ENCODE measurements around the gene DDX56.

The DDX56 gene

GRCh38 chr7:44548893-44549292 lies 24.8 kb downstream of the DDX56 start:
- no peak overlapping the region for H3K27ac ChIP-seq (ENCODE audit: low read depth in 2 of 2, low read length in 2 of 2)
- H3K4me3 ChIP-seq (ENCODE audit: low read length in 2 of 2), result no peak overlapping the region
- H3K36me3 ChIP-seq (ENCODE audit: control insufficient read depth in 2 of 2, insufficient read depth in 2 of 2, low read length in 2 of 2), result no peaks in the 10 kb centered on the region
- H3K9ac ChIP-seq (ENCODE audit: low read depth in 1 of 2, low read length in 2 of 2), result no peak overlapping the region
- no peaks in the 10 kb centered on the region for H3K27me3 ChIP-seq (ENCODE audit: control insufficient read depth in 2 of 2, insufficient read depth in 2 of 2, low read length in 2 of 2)
- H3K4me1 ChIP-seq (ENCODE audit: control insufficient read depth in 2 of 2, insufficient read depth in 2 of 2, low read length in 2 of 2), result no peaks in the 10 kb centered on the region
- no peaks in the 10 kb centered on the region for H3K9me3 ChIP-seq (ENCODE audit: control insufficient read depth in 2 of 2, low read length in 2 of 2)

- Histone ChIP-seq H3K9ac (ENCODE audit: low read depth in 1 of 2, low read length in 2 of 2) (peak overlapping the region in 1 of 2 donors; percentile 18), H3K27ac (ENCODE audit: low read depth in 2 of 2, low read length in 2 of 2) (no peak overlapping the region)
Observed at GRCh38 chr7:44547536-44548231, 26.0 kb downstream of the DDX56 start.

GRCh38 chr7:44541876-44542610 lies 31.7 kb downstream of the DDX56 start:
- Histone ChIP-seq H3K36me3 (ENCODE audit: control insufficient read depth in 2 of 2, insufficient read depth in 2 of 2, low read length in 2 of 2) (no peaks in the 10 kb centered on the region), H3K9me3 (ENCODE audit: control insufficient read depth in 2 of 2, low read length in 2 of 2) (no peaks in the 10 kb centered on the region), H3K9ac (ENCODE audit: low read depth in 1 of 2, low read length in 2 of 2) (no peak overlapping the region), H3K27ac (ENCODE audit: low read depth in 2 of 2, low read length in 2 of 2) (no peak overlapping the region), H3K4me1 (ENCODE audit: control insufficient read depth in 2 of 2, insufficient read depth in 2 of 2, low read length in 2 of 2) (no peaks in the 10 kb centered on the region), H3K27me3 (ENCODE audit: control insufficient read depth in 2 of 2, insufficient read depth in 2 of 2, low read length in 2 of 2) (no peaks in the 10 kb centered on the region), H3K4me3 (ENCODE audit: low read length in 2 of 2) (no peak overlapping the region)

More at GRCh38 chr7:44547536-44548231, 26.0 kb downstream of the DDX56 start:
- Histone ChIP-seq H3K4me3 (ENCODE audit: low read length in 2 of 2) (no peak overlapping the region), H3K27me3 (ENCODE audit: control insufficient read depth in 2 of 2, insufficient read depth in 2 of 2, low read length in 2 of 2) (no peaks in the 10 kb centered on the region), H3K4me1 (ENCODE audit: control insufficient read depth in 2 of 2, insufficient read depth in 2 of 2, low read length in 2 of 2) (no peaks in the 10 kb centered on the region), H3K36me3 (ENCODE audit: control insufficient read depth in 2 of 2, insufficient read depth in 2 of 2, low read length in 2 of 2) (no peaks in the 10 kb centered on the region), H3K9me3 (ENCODE audit: control insufficient read depth in 2 of 2, low read length in 2 of 2) (no peaks in the 10 kb centered on the region)

GRCh38 chr7:44541028-44541869 lies 32.5 kb downstream of the DDX56 start, which contains the start of gene NPC1L1:
Gene NPC1L1 (minus strand): TSS chr7:44541330. CDS start chr7:44541259, 71 bp downstream.
- H3K9ac ChIP-seq (ENCODE audit: low read depth in 1 of 2, low read length in 2 of 2), result no peak within 1 kb of the TSS
- no peak within 1 kb of the TSS for H3K27ac ChIP-seq (ENCODE audit: low read depth in 2 of 2, low read length in 2 of 2)
- no peaks in the 10 kb centered on the region for H3K36me3 ChIP-seq (ENCODE audit: control insufficient read depth in 2 of 2, insufficient read depth in 2 of 2, low read length in 2 of 2)
- no peaks in the 10 kb centered on the region for H3K27me3 ChIP-seq (ENCODE audit: control insufficient read depth in 2 of 2, insufficient read depth in 2 of 2, low read length in 2 of 2)
- H3K9me3 ChIP-seq (ENCODE audit: control insufficient read depth in 2 of 2, low read length in 2 of 2), result no peaks in the 10 kb centered on the region
- no peak within 1 kb of the TSS for H3K4me3 ChIP-seq (ENCODE audit: low read length in 2 of 2)
- H3K4me1 ChIP-seq (ENCODE audit: control insufficient read depth in 2 of 2, insufficient read depth in 2 of 2, low read length in 2 of 2), result no peaks in the 10 kb centered on the region

GRCh38 chr7:44540592-44541027 lies 33.1 kb downstream of the DDX56 start:
- Histone ChIP-seq H3K9me3 (ENCODE audit: control insufficient read depth in 2 of 2, low read length in 2 of 2) (no peaks in the 10 kb centered on the region), H3K9ac (ENCODE audit: low read depth in 1 of 2, low read length in 2 of 2) (no peak overlapping the region), H3K36me3 (ENCODE audit: control insufficient read depth in 2 of 2, insufficient read depth in 2 of 2, low read length in 2 of 2) (no peaks in the 10 kb centered on the region), H3K4me3 (ENCODE audit: low read length in 2 of 2) (no peak overlapping the region), H3K4me1 (ENCODE audit: control insufficient read depth in 2 of 2, insufficient read depth in 2 of 2, low read length in 2 of 2) (no peaks in the 10 kb centered on the region), H3K27me3 (ENCODE audit: control insufficient read depth in 2 of 2, insufficient read depth in 2 of 2, low read length in 2 of 2) (no peaks in the 10 kb centered on the region), H3K27ac (ENCODE audit: low read depth in 2 of 2, low read length in 2 of 2) (no peak overlapping the region)

- Histone ChIP-seq H3K27ac (ENCODE audit: low read depth in 2 of 2, low read length in 2 of 2) (no peak overlapping the region), H3K36me3 (ENCODE audit: control insufficient read depth in 2 of 2, insufficient read depth in 2 of 2, low read length in 2 of 2) (no peaks in the 10 kb centered on the region), H3K9me3 (ENCODE audit: control insufficient read depth in 2 of 2, low read length in 2 of 2) (no peaks in the 10 kb centered on the region), H3K4me1 (ENCODE audit: control insufficient read depth in 2 of 2, insufficient read depth in 2 of 2, low read length in 2 of 2) (no peaks in the 10 kb centered on the region), H3K9ac (ENCODE audit: low read depth in 1 of 2, low read length in 2 of 2) (no peak overlapping the region), H3K27me3 (ENCODE audit: control insufficient read depth in 2 of 2, insufficient read depth in 2 of 2, low read length in 2 of 2) (no peaks in the 10 kb centered on the region), H3K4me3 (ENCODE audit: low read length in 2 of 2) (no peak overlapping the region)
Observed at GRCh38 chr7:44539669-44540506, 33.8 kb downstream of the DDX56 start.

GRCh38 chr7:44538798-44539668 lies 34.7 kb downstream of the DDX56 start:
- Histone ChIP-seq H3K9me3 (ENCODE audit: control insufficient read depth in 2 of 2, low read length in 2 of 2) (no peaks in the 10 kb centered on the region), H3K9ac (ENCODE audit: low read depth in 1 of 2, low read length in 2 of 2) (no peak overlapping the region), H3K4me1 (ENCODE audit: control insufficient read depth in 2 of 2, insufficient read depth in 2 of 2, low read length in 2 of 2) (no peaks in the 10 kb centered on the region), H3K4me3 (ENCODE audit: low read length in 2 of 2) (no peak overlapping the region), H3K36me3 (ENCODE audit: control insufficient read depth in 2 of 2, insufficient read depth in 2 of 2, low read length in 2 of 2) (no peaks in the 10 kb centered on the region), H3K27ac (ENCODE audit: low read depth in 2 of 2, low read length in 2 of 2) (no peak overlapping the region), H3K27me3 (ENCODE audit: control insufficient read depth in 2 of 2, insufficient read depth in 2 of 2, low read length in 2 of 2) (no peaks in the 10 kb centered on the region)

- Histone ChIP-seq H3K36me3 (ENCODE audit: control insufficient read depth in 2 of 2, insufficient read depth in 2 of 2, low read length in 2 of 2) (no peaks in the 10 kb centered on the region), H3K9me3 (ENCODE audit: control insufficient read depth in 2 of 2, low read length in 2 of 2) (no peaks in the 10 kb centered on the region), H3K9ac (ENCODE audit: low read depth in 1 of 2, low read length in 2 of 2) (no peak overlapping the region), H3K27me3 (ENCODE audit: control insufficient read depth in 2 of 2, insufficient read depth in 2 of 2, low read length in 2 of 2) (no peaks in the 10 kb centered on the region), H3K27ac (ENCODE audit: low read depth in 2 of 2, low read length in 2 of 2) (no peak overlapping the region), H3K4me1 (ENCODE audit: control insufficient read depth in 2 of 2, insufficient read depth in 2 of 2, low read length in 2 of 2) (peaks cover 0 to 2% of the 10 kb centered on the region in 2 donors), H3K4me3 (ENCODE audit: low read length in 2 of 2) (no peak overlapping the region)
Observed at GRCh38 chr7:44538093-44538797, 35.5 kb downstream of the DDX56 start.
